HCT116 (cell line): Measurements from ENCODE around the gene SPX. TPM values are rescaled to one million over a fixed set of nuclear protein-coding genes. Genes with fewer than 3 reads are reported as not detected.

ENCODE experiments used
- ATAC-seq: fragments of 200-7000 bp; cut with Tn5 transposase; 2 replicates; pipeline ENCODE4 v1.9.1; 2020; ENCODE audit warnings: mild to moderate bottlenecking, moderate library complexity
- BruUV-seq: library from RNA; stranded (reverse); fragments of 400-500 nt; replicated peaks from 2 replicates; lab custom pipeline; 2021; lab: Mats Ljungman, UMichigan
- CTCF ChIA-PET: fragments of 300-600 bp; sonication (Branson Sonifier 250); formaldehyde crosslinking; loops from one replicate; lab custom pipeline; 2021; ENCODE audit warnings: antibody characterized with exemption; lab: Charles Lee
- POLR2A ChIA-PET: fragments of 300-600, 350-600 bp; sonication (Branson Sonifier 250); formaldehyde crosslinking; loops from one replicate; lab custom pipeline; 2021; ENCODE audit warnings: antibody characterized with exemption; lab: Charles Lee
- RAD21 ChIA-PET, 2 experiments: fragments of 300-600 bp; sonication (Branson Sonifier 250); formaldehyde crosslinking; loops; one replicate each; lab custom pipeline; 2023; ENCODE audit warnings: low total read pairs in 2 of 2; ENCODE audit not compliant: uncharacterized antibody in 2 of 2, unreplicated experiment in 2 of 2, low non-redundant PET in 1 of 2; lab: Charles Lee
- DNase-seq: peaks from one replicate; pipeline ENCODE4 v3.0.0-alpha.2; 2010; ENCODE audit warnings: low read depth, low spot score
- H2AFZ ChIP-seq: fragments of 200-600 bp; shearing (Covaris generic), sonication (generic); 2 replicates; pipeline ENCODE4 v1.6.1; 2017; ENCODE audit warnings: low read depth, mixed run types, mixed read lengths, antibody characterized with exemption, low read length; ENCODE audit not compliant: poor library complexity, severe bottlenecking
- H3K27ac ChIP-seq: 2 replicates; pipeline ENCODE4 v1.5.1; 2012; ENCODE audit warnings: low read depth, low read length
- H3K27me3 ChIP-seq: fragments of 200-600 bp; sonication (generic); 2 replicates; pipeline ENCODE4 v1.6.1; 2016; ENCODE audit warnings: mixed run types, low read length, mixed read lengths; ENCODE audit not compliant: insufficient read depth
- H3K36me3 ChIP-seq, 2 experiments: fragments of 200-500 bp in 1 of 2; fragments of 200-600 bp in 1 of 2; sonication (Bioruptor generic) in 1 of 2; sonication (generic) in 1 of 2; 2 replicates each; pipeline versions ENCODE4 v1.5.1 to v1.6.1; 2014 to 2016; ENCODE audit warnings: low read length in 2 of 2, inconsistent platforms in 1 of 2, mixed read lengths in 1 of 2, mixed run types in 1 of 2; ENCODE audit not compliant: insufficient read depth in 2 of 2, control insufficient read depth in 1 of 2
- H3K4me1 ChIP-seq, 2 experiments: fragments of 200-600 bp in 1 of 2; sonication (generic) in 1 of 2; 2 replicates each; pipeline versions ENCODE4 v1.5.1 to v1.6.1; 2012 to 2017; ENCODE audit warnings: low read length in 2 of 2, inconsistent platforms in 1 of 2, mild to moderate bottlenecking in 1 of 2, mixed read lengths in 1 of 2, mixed run types in 1 of 2, moderate library complexity in 1 of 2; ENCODE audit not compliant: insufficient read depth in 2 of 2, control insufficient read depth in 1 of 2
- H3K4me2 ChIP-seq: fragments of 200-600 bp; sonication (generic); 2 replicates; pipeline ENCODE4 v1.6.1; 2017; ENCODE audit warnings: mixed run types, low read length, mixed read lengths
- H3K4me3 ChIP-seq, 2 experiments: fragments of 200-600 bp in 1 of 2; sonication (generic) in 1 of 2; replicated peaks in 1 of 2; 2 replicates each; pipeline ENCODE4 v1.5.1; 2011 to 2016; ENCODE audit warnings: low read length in 2 of 2, control low read depth in 1 of 2, low read depth in 1 of 2, mild to moderate bottlenecking in 1 of 2, mixed read lengths in 1 of 2, mixed run types in 1 of 2
- H3K79me2 ChIP-seq: fragments of 200-600 bp; sonication (generic); 2 replicates; pipeline ENCODE4 v1.6.1; 2017; ENCODE audit warnings: mild to moderate bottlenecking, mixed run types, low read length, moderate library complexity, mixed read lengths; ENCODE audit not compliant: insufficient read depth
- H3K9ac ChIP-seq: fragments of 200-600 bp; sonication (generic); 2 replicates; pipeline ENCODE4 v1.6.1; 2016; ENCODE audit warnings: low read length, mixed read lengths
- H3K9me2 ChIP-seq: fragments of 200-600 bp; sonication (generic), shearing (Covaris generic); 2 replicates; pipeline ENCODE4 v1.6.1; 2017; ENCODE audit warnings: mixed run types, mild to moderate bottlenecking, moderate library complexity; ENCODE audit not compliant: insufficient read depth
- H3K9me3 ChIP-seq, 2 experiments: fragments of 200-500 bp in 1 of 2; fragments of 200-600 bp in 1 of 2; sonication (Bioruptor generic) in 1 of 2; sonication (generic) in 1 of 2; 2 replicates each; pipeline ENCODE4 v1.6.1; 2014 to 2017; ENCODE audit warnings: low read length in 2 of 2, mixed read lengths in 2 of 2, inconsistent platforms in 1 of 2, low read depth in 1 of 2, mild to moderate bottlenecking in 1 of 2, mixed run types in 1 of 2, moderate library complexity in 1 of 2; ENCODE audit not compliant: control insufficient read depth in 1 of 2, insufficient read depth in 1 of 2
- H4K20me1 ChIP-seq: fragments of 200-600 bp; sonication (generic), shearing (Covaris generic); 2 replicates; pipeline ENCODE4 v1.6.1; 2017; ENCODE audit warnings: mixed run types, mild to moderate bottlenecking, moderate library complexity; ENCODE audit not compliant: insufficient read depth
- ATF3 ChIP-seq: IDR thresholded peaks from 2 replicates; pipeline ENCODE4 v1.6.1; 2012
- CBX3 ChIP-seq: IDR thresholded peaks from 2 replicates; pipeline ENCODE4 v1.6.1; 2012; ENCODE audit warnings: low read depth
- CTCF ChIP-seq, 3 experiments: fragments of 200-600 bp in 1 of 3; sonication (generic) in 1 of 3; IDR thresholded peaks in 2 of 3; conservative IDR thresholded peaks in 1 of 3; 2 replicates each; pipeline ENCODE4 v1.5.1; 2012 to 2017; ENCODE audit warnings: low read depth in 2 of 3, low read length in 2 of 3, antibody characterized with exemption in 1 of 3, borderline replicate concordance in 1 of 3, control low read depth in 1 of 3, mild to moderate bottlenecking in 1 of 3, mixed read lengths in 1 of 3, mixed run types in 1 of 3, moderate library complexity in 1 of 3; ENCODE audit not compliant: insufficient read depth in 1 of 3
- EZH2 ChIP-seq: fragments of 200-600 bp; sonication (generic); IDR thresholded peaks from 2 replicates; pipeline ENCODE4 v1.6.1; 2017; ENCODE audit warnings: antibody characterized with exemption, mixed run types
- EZH2phosphoT487 ChIP-seq: fragments of 200-600 bp; IDR thresholded peaks from 2 replicates; pipeline ENCODE4 v1.6.1; 2018; ENCODE audit warnings: antibody characterized with exemption, borderline replicate concordance
- FOSL1 ChIP-seq: IDR thresholded peaks from 2 replicates; pipeline ENCODE4 v1.6.1; 2012; ENCODE audit warnings: low read depth
- JUND ChIP-seq: IDR thresholded peaks from 2 replicates; pipeline ENCODE4 v1.6.1; 2012
- POLR2A ChIP-seq: IDR thresholded peaks from 2 replicates; pipeline ENCODE4 v1.7.0; 2011; ENCODE audit warnings: borderline replicate concordance; ENCODE audit not compliant: insufficient read depth, insufficient read length; ENCODE audit errors: extremely low read depth
- SRF ChIP-seq: IDR thresholded peaks from 2 replicates; pipeline ENCODE4 v1.6.1; 2012; ENCODE audit warnings: low read depth
- TCF7L2 ChIP-seq: IDR thresholded peaks from 2 replicates; pipeline ENCODE4 v1.7.0; 2011; ENCODE audit warnings: borderline replicate concordance, inconsistent platforms; ENCODE audit not compliant: insufficient read depth, insufficient read length; ENCODE audit errors: extremely low read depth
- ZBTB33 ChIP-seq: IDR thresholded peaks from 2 replicates; pipeline ENCODE4 v1.6.1; 2011; ENCODE audit warnings: mild to moderate bottlenecking, low read length, moderate library complexity; ENCODE audit not compliant: insufficient replicate concordance; ENCODE audit errors: extremely low read depth
- intact Hi-C: fragments of 100-400 bp; cut with micrococcal nuclease; formaldehyde crosslinking; loops from 2 replicates; pipeline ENCODE4 v1.10.0; 2022
- total RNA-seq: library from RNA; stranded (reverse); gene quantifications from one replicate; pipeline ENCODE4 v1.2.1, GENCODE V29; 2021; ENCODE audit not compliant: unreplicated experiment

SPX gene
- total RNA-seq, 1 experiment from 2014 or later = 0.76 TPM

- no peaks in the 10 kb centered on the region for H3K9me3 ChIP-seq
- H2AFZ ChIP-seq = no peak overlapping the region
- no peak overlapping the region for H3K9ac ChIP-seq
- no TSS peak for BruUV-seq
- H3K79me2 ChIP-seq = no peaks in the 10 kb centered on the region
- no peaks in the 10 kb centered on the region for H4K20me1 ChIP-seq
- H3K4me3 ChIP-seq = no peak overlapping the region
- RAD21 ChIA-PET = no interaction called here
- no peaks in the 10 kb centered on the region for H3K4me1 ChIP-seq
- no peak for ATAC-seq
- POLR2A ChIA-PET = no interaction called here
- no peak overlapping the region for H3K4me2 ChIP-seq
- H3K27ac ChIP-seq = no peak overlapping the region
- no peak for DNase-seq
- H3K9me2 ChIP-seq = no peaks in the 10 kb centered on the region
- peaks cover 4 to 6% of the 10 kb centered on the region in 2 experiments; a peak in 1 of 4 replicates for H3K36me3 ChIP-seq
- CTCF ChIA-PET = no interaction called here
- H3K27me3 ChIP-seq = no peaks in the 10 kb centered on the region
- TF ChIP-seq FOSL1 (no peak), ATF3 (no peak), ZBTB33 (no peak), POLR2A (no peak)
- TF ChIP-seq, all 23 proteins: peak for 0
- intact Hi-C loops = no loop called here
Observed at GRCh38 chr12:21485998-21486397, 40.1 kb upstream of the SPX start.

- DNase-seq (no peak), ATAC-seq (no peak)
- Histone ChIP-seq H3K27ac (no peak overlapping the region), H4K20me1 (no peaks in the 10 kb centered on the region), H3K79me2 (peaks cover 43% of the 10 kb centered on the region), H2AFZ (no peak overlapping the region), H3K36me3 (no peaks in the 10 kb centered on the region; a peak in 1 of 4 replicates), H3K9me3 (no peaks in the 10 kb centered on the region), H3K27me3 (no peaks in the 10 kb centered on the region), H3K4me3 (no peak overlapping the region), H3K4me1 (peaks cover 13 to 19% of the 10 kb centered on the region in 2 experiments; a peak in 3 of 4 replicates), H3K9me2 (no peaks in the 10 kb centered on the region), H3K4me2 (peak overlapping the region; percentile 81; the same call in 1 of the 2 replicates), H3K9ac (no peak overlapping the region)
- ChIA-PET RAD21 (no interaction called here), CTCF (no interaction called here), POLR2A (no interaction called here)
- no TSS peak for BruUV-seq
- intact Hi-C loops = no loop called here
- no peak for TF ChIP-seq TCF7L2
- TF ChIP-seq JUND = no peak
- TF ChIP-seq CTCF (IDR thresholded peaks at IDR 0.05 in 2 of 3, conservative IDR thresholded peaks at IDR 0.05 in 1 of 3; ENCODE audit: borderline replicate concordance in 1 of 3, insufficient read depth in 1 of 3, low read depth in 2 of 3, low read length in 2 of 3) = no peak
- TF ChIP-seq EZH2phosphoT487 = no peak
- TF ChIP-seq POLR2A = no peak
- TF ChIP-seq SRF = no peak
- no peak for TF ChIP-seq EZH2
- no peak for TF ChIP-seq CBX3
- TF ChIP-seq ZBTB33 = no peak
Observed at GRCh38 chr12:21499765-21500164, 26.3 kb upstream of the SPX start.
